ENCODE measurements around the gene SRRM4. TPM values are rescaled to one million over a fixed set of nuclear protein-coding genes. Genes with fewer than 3 reads are reported as not detected.

The SRRM4 gene
- total and polyA plus RNA-seq, 4 donors: not detected

GRCh38 chr12:119201789-119202543 is 220.6 kb downstream of the SRRM4 start:
- WGBS: 84% methylated on average over 9 of the region's 9 CpGs
- H3K27me3 ChIP-seq (ENCODE audit: control insufficient read depth in 4 of 4, insufficient read depth in 4 of 4, low read length in 3 of 4): peaks cover 0 to 3% (median 0%) of the 10 kb centered on the region in 4 donors
- no peaks in the 10 kb centered on the region for H3K9me3 ChIP-seq (ENCODE audit: control insufficient read depth in 4 of 4, low read length in 3 of 4)
- no peak overlapping the region for H3K9ac ChIP-seq (ENCODE audit: low read depth in 1 of 2, low read length in 2 of 2)
- no peak overlapping the region for H3K4me3 ChIP-seq (ENCODE audit: low read depth in 1 of 3, low read length in 3 of 3)
- DNase-seq (ENCODE audit: low spot score): no peak
- no peaks in the 10 kb centered on the region for H3K4me1 ChIP-seq (ENCODE audit: control insufficient read depth in 4 of 4, insufficient read depth in 4 of 4, low read length in 3 of 4)
- H3K36me3 ChIP-seq (ENCODE audit: control insufficient read depth in 4 of 4, insufficient read depth in 3 of 4, low read depth in 1 of 4, low read length in 3 of 4): no peaks in the 10 kb centered on the region
- no peak overlapping the region for H3K27ac ChIP-seq (ENCODE audit: low read depth in 1 of 2, low read length in 2 of 2)
- TF ChIP-seq JUND (IDR thresholded peaks at IDR 0.05) (no peak), FOXA2 (IDR thresholded peaks at IDR 0.05) (no peak), YY1 (IDR thresholded peaks at IDR 0.05) (no peak), EGR1 (IDR thresholded peaks at IDR 0.05; ENCODE audit: low read depth in 2 of 2) (no peak)
- TF ChIP-seq, protein P1, sequence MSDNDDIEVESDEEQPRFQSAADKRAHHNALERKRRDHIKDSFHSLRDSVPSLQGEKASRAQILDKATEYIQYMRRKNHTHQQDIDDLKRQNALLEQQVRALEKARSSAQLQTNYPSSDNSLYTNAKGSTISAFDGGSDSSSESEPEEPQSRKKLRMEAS (IDR thresholded peaks at IDR 0.05): no peak
- TF ChIP-seq, protein P2, sequence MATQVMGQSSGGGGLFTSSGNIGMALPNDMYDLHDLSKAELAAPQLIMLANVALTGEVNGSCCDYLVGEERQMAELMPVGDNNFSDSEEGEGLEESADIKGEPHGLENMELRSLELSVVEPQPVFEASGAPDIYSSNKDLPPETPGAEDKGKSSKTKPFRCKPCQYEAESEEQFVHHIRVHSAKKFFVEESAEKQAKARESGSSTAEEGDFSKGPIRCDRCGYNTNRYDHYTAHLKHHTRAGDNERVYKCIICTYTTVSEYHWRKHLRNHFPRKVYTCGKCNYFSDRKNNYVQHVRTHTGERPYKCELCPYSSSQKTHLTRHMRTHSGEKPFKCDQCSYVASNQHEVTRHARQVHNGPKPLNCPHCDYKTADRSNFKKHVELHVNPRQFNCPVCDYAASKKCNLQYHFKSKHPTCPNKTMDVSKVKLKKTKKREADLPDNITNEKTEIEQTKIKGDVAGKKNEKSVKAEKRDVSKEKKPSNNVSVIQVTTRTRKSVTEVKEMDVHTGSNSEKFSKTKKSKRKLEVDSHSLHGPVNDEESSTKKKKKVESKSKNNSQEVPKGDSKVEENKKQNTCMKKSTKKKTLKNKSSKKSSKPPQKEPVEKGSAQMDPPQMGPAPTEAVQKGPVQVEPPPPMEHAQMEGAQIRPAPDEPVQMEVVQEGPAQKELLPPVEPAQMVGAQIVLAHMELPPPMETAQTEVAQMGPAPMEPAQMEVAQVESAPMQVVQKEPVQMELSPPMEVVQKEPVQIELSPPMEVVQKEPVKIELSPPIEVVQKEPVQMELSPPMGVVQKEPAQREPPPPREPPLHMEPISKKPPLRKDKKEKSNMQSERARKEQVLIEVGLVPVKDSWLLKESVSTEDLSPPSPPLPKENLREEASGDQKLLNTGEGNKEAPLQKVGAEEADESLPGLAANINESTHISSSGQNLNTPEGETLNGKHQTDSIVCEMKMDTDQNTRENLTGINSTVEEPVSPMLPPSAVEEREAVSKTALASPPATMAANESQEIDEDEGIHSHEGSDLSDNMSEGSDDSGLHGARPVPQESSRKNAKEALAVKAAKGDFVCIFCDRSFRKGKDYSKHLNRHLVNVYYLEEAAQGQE (IDR thresholded peaks at IDR 0.05): no peak
- TF ChIP-seq, protein P3, sequence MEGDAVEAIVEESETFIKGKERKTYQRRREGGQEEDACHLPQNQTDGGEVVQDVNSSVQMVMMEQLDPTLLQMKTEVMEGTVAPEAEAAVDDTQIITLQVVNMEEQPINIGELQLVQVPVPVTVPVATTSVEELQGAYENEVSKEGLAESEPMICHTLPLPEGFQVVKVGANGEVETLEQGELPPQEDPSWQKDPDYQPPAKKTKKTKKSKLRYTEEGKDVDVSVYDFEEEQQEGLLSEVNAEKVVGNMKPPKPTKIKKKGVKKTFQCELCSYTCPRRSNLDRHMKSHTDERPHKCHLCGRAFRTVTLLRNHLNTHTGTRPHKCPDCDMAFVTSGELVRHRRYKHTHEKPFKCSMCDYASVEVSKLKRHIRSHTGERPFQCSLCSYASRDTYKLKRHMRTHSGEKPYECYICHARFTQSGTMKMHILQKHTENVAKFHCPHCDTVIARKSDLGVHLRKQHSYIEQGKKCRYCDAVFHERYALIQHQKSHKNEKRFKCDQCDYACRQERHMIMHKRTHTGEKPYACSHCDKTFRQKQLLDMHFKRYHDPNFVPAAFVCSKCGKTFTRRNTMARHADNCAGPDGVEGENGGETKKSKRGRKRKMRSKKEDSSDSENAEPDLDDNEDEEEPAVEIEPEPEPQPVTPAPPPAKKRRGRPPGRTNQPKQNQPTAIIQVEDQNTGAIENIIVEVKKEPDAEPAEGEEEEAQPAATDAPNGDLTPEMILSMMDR (IDR thresholded peaks at IDR 0.05; ENCODE audit: low read depth, low read length, missing input control): no peak

DNA sequence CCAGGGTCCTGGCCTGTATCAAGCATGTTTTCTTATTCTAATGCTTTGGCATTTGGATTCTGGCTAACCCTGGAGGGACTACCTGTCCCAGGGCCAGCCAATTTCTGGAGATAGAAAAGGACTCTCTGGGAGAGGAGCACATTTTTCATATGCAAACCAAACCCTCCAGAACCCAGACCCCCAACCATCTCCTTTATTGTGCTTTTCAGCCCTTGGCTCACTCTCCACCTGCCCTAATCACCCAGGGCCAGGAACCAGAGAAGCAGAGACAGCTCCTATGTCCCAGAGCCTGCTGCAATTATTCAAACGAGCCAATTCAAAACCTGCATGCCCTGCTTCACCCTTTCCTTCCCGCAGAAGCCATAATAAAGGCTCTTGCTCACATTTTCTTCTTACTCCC is 221.2 kb downstream of the SRRM4 start:
- Histone ChIP-seq H3K36me3 (ENCODE audit: control insufficient read depth in 4 of 4, insufficient read depth in 3 of 4, low read depth in 1 of 4, low read length in 3 of 4) (no peaks in the 10 kb centered on the region), H3K27me3 (ENCODE audit: control insufficient read depth in 4 of 4, insufficient read depth in 4 of 4, low read length in 3 of 4) (peaks cover 0 to 3% (median 0%) of the 10 kb centered on the region in 4 donors), H3K9me3 (ENCODE audit: control insufficient read depth in 4 of 4, low read length in 3 of 4) (no peaks in the 10 kb centered on the region), H3K4me3 (ENCODE audit: low read depth in 1 of 3, low read length in 3 of 3) (no peak overlapping the region), H3K9ac (ENCODE audit: low read depth in 1 of 2, low read length in 2 of 2) (no peak overlapping the region), H3K27ac (ENCODE audit: low read depth in 1 of 2, low read length in 2 of 2) (no peak overlapping the region), H3K4me1 (ENCODE audit: control insufficient read depth in 4 of 4, insufficient read depth in 4 of 4, low read length in 3 of 4) (no peaks in the 10 kb centered on the region)
- WGBS: 46% methylated on average over 2 of the region's 2 CpGs
- DNase-seq (ENCODE audit: low spot score): no peak
- TF ChIP-seq RAD21 (IDR thresholded peaks at IDR 0.05): no peak
- TF ChIP-seq NR2F2 (IDR thresholded peaks at IDR 0.05): no peak
- TF ChIP-seq, protein P4, sequence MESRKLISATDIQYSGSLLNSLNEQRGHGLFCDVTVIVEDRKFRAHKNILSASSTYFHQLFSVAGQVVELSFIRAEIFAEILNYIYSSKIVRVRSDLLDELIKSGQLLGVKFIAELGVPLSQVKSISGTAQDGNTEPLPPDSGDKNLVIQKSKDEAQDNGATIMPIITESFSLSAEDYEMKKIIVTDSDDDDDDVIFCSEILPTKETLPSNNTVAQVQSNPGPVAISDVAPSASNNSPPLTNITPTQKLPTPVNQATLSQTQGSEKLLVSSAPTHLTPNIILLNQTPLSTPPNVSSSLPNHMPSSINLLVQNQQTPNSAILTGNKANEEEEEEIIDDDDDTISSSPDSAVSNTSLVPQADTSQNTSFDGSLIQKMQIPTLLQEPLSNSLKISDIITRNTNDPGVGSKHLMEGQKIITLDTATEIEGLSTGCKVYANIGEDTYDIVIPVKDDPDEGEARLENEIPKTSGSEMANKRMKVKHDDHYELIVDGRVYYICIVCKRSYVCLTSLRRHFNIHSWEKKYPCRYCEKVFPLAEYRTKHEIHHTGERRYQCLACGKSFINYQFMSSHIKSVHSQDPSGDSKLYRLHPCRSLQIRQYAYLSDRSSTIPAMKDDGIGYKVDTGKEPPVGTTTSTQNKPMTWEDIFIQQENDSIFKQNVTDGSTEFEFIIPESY (IDR thresholded peaks at IDR 0.05): no peak
- no peak for TF ChIP-seq RXRA (IDR thresholded peaks at IDR 0.05)

Data from liver (tissue), 9 donors.